Omental fat pad (tissue), 4 donors: ENCODE data around the gene TNIP1. TPM values are rescaled to one million over a fixed set of nuclear protein-coding genes. Genes with fewer than 3 reads are reported as not detected.

ENCODE experiments used
- ATAC-seq: fragments of 150-250 bp; one replicate; pipeline ENCODE4 v1.9.1; 2016; ENCODE audit warnings: mild to moderate bottlenecking, moderate library complexity; ENCODE audit not compliant: low FRiP score
- DNase-seq: peaks from one replicate; pipeline ENCODE4 v3.0.0-alpha.2; 2019; ENCODE audit warnings: low spot score
- CTCF ChIP-seq, 3 donors: fragments of 450-650 bp; IDR thresholded peaks; one replicate each; pipeline ENCODE4 v1.5.1; 2016 to 2017; ENCODE audit warnings: antibody characterized with exemption in 3 of 3, mild to moderate bottlenecking in 3 of 3, moderate library complexity in 2 of 3
- total RNA-seq, 4 donors: library from RNA; depleted of rRNA; stranded (reverse); fragments of >200 nt; gene quantifications; one replicate each; pipeline ENCODE4 v1.1.0, GENCODE V29; 2016

TNIP1 gene
- total RNA-seq, 4 donors from 2014 or later = 96.7 to 189 (median 149) TPM

GRCh38 chr5:151058891-151059489 is 21.8 kb downstream of the TNIP1 start:
- no peak for DNase-seq
- TF ChIP-seq CTCF (IDR thresholded peaks at IDR 0.05) = no peak
- ATAC-seq = no peak

GRCh38 chr5:151058301-151058700 is 22.5 kb downstream of the TNIP1 start:
- no peak for TF ChIP-seq CTCF (IDR thresholded peaks at IDR 0.05)
- no peak for DNase-seq
- ATAC-seq = no peak

GRCh38 chr5:151056379-151057325 is 24.2 kb downstream of the TNIP1 start:
- DNase-seq (no peak), ATAC-seq (no peak)
- TF ChIP-seq CTCF (IDR thresholded peaks at IDR 0.05) = no peak

GRCh38 chr5:151055336-151055735 is 25.5 kb downstream of the TNIP1 start:
- no peak for TF ChIP-seq CTCF (IDR thresholded peaks at IDR 0.05)
- no peak for DNase-seq

GRCh38 chr5:151054709-151055108 is 26.1 kb downstream of the TNIP1 start:
- ATAC-seq (no peak), DNase-seq (no peak)
- TF ChIP-seq CTCF (IDR thresholded peaks at IDR 0.05) = no peak

More at GRCh38 chr5:151055336-151055735, 25.5 kb downstream of the TNIP1 start:
- no peak for ATAC-seq

GRCh38 chr5:151053796-151054462 is 26.9 kb downstream of the TNIP1 start:
- ATAC-seq (no peak), DNase-seq (no peak)
- no peak for TF ChIP-seq CTCF (IDR thresholded peaks at IDR 0.05)
